ENCODE measurements around the gene ARSB.

The ARSB gene

GRCh38 chr5:78753093-78753531 is 232.0 kb downstream of the ARSB start:
- H3K36me3 Mint-ChIP-seq (ENCODE audit: insufficient read depth): no peaks in the 10 kb centered on the region
- no peak for ATAC-seq (replicated peaks)
- H3K27me3 Mint-ChIP-seq: peaks cover 5 to 40% of the 10 kb centered on the region in 2 donors
- DNase-seq: no peak
- no peaks in the 10 kb centered on the region for H3K4me1 Mint-ChIP-seq (ENCODE audit: low read depth in 2 of 2)
- H3K4me3 Mint-ChIP-seq: no peak overlapping the region
- no peak overlapping the region for H3K27ac Mint-ChIP-seq
- H3K9me3 Mint-ChIP-seq: no peaks in the 10 kb centered on the region

GRCh38 chr5:78751872-78752271 is 233.2 kb downstream of the ARSB start:
- H3K27me3 Mint-ChIP-seq: peaks cover 11 to 41% of the 10 kb centered on the region in 2 donors
- no peaks in the 10 kb centered on the region for H3K36me3 Mint-ChIP-seq (ENCODE audit: insufficient read depth)
- no peaks in the 10 kb centered on the region for H3K4me1 Mint-ChIP-seq (ENCODE audit: low read depth in 2 of 2)
- DNase-seq (no peak), ATAC-seq (replicated peaks) (no peak)
- no peak overlapping the region for H3K4me3 Mint-ChIP-seq
- no peaks in the 10 kb centered on the region for H3K9me3 Mint-ChIP-seq
- no peak overlapping the region for H3K27ac Mint-ChIP-seq

GRCh38 chr5:78750281-78750680 is 234.8 kb downstream of the ARSB start:
- no peaks in the 10 kb centered on the region for H3K9me3 Mint-ChIP-seq
- no peak overlapping the region for H3K4me3 Mint-ChIP-seq
- no peak for ATAC-seq (replicated peaks)
- no peak overlapping the region for H3K27ac Mint-ChIP-seq
- no peaks in the 10 kb centered on the region for H3K36me3 Mint-ChIP-seq (ENCODE audit: insufficient read depth)
- DNase-seq: no peak
- peaks cover 16 to 41% of the 10 kb centered on the region in 2 donors for H3K27me3 Mint-ChIP-seq
- no peaks in the 10 kb centered on the region for H3K4me1 Mint-ChIP-seq (ENCODE audit: low read depth in 2 of 2)

GRCh38 chr5:78747705-78748359 is 237.3 kb downstream of the ARSB start:
- Mint-ChIP-seq H3K9me3 (no peaks in the 10 kb centered on the region), H3K36me3 (ENCODE audit: insufficient read depth) (no peaks in the 10 kb centered on the region), H3K27ac (no peak overlapping the region), H3K4me3 (no peak overlapping the region), H3K27me3 (peaks cover 16 to 38% of the 10 kb centered on the region in 2 donors), H3K4me1 (ENCODE audit: low read depth in 2 of 2) (no peaks in the 10 kb centered on the region)
- DNase-seq (no peak), ATAC-seq (replicated peaks) (no peak)

GRCh38 chr5:78747055-78747454 is 238.1 kb downstream of the ARSB start:
- Mint-ChIP-seq H3K27ac (no peak overlapping the region), H3K4me3 (no peak overlapping the region), H3K9me3 (no peaks in the 10 kb centered on the region), H3K27me3 (peaks cover 16 to 34% of the 10 kb centered on the region in 2 donors), H3K4me1 (ENCODE audit: low read depth in 2 of 2) (no peaks in the 10 kb centered on the region), H3K36me3 (ENCODE audit: insufficient read depth) (no peaks in the 10 kb centered on the region)
- DNase-seq (no peak), ATAC-seq (replicated peaks) (no peak)

- Mint-ChIP-seq H3K27ac (no peak overlapping the region), H3K9me3 (no peaks in the 10 kb centered on the region), H3K4me3 (no peak overlapping the region), H3K36me3 (ENCODE audit: insufficient read depth) (no peaks in the 10 kb centered on the region), H3K27me3 (peaks cover 11 to 27% of the 10 kb centered on the region in 2 donors), H3K4me1 (ENCODE audit: low read depth in 2 of 2) (no peaks in the 10 kb centered on the region)
- no peak for ATAC-seq (replicated peaks)
- no peak for DNase-seq
Measured at GRCh38 chr5:78746021-78746770, 238.9 kb downstream of the ARSB start.

- Mint-ChIP-seq H3K9me3 (no peaks in the 10 kb centered on the region), H3K36me3 (ENCODE audit: insufficient read depth) (no peaks in the 10 kb centered on the region), H3K27me3 (peaks cover 10 to 25% of the 10 kb centered on the region in 2 donors), H3K27ac (no peak overlapping the region), H3K4me1 (ENCODE audit: low read depth in 2 of 2) (no peaks in the 10 kb centered on the region), H3K4me3 (no peak overlapping the region)
- DNase-seq: no peak
- ATAC-seq (replicated peaks): no peak
Measured at GRCh38 chr5:78744951-78745534, 240.1 kb downstream of the ARSB start.

- ATAC-seq (replicated peaks) (no peak), DNase-seq (no peak)
- no peaks in the 10 kb centered on the region for H3K9me3 Mint-ChIP-seq
- no peaks in the 10 kb centered on the region for H3K36me3 Mint-ChIP-seq (ENCODE audit: insufficient read depth)
- H3K4me1 Mint-ChIP-seq (ENCODE audit: low read depth in 2 of 2): no peaks in the 10 kb centered on the region
- H3K4me3 Mint-ChIP-seq: no peak overlapping the region
- no peak overlapping the region for H3K27ac Mint-ChIP-seq
- peaks cover 5 to 17% of the 10 kb centered on the region in 2 donors for H3K27me3 Mint-ChIP-seq
Measured at GRCh38 chr5:78741019-78741418, 244.1 kb downstream of the ARSB start.

- H3K9me3 Mint-ChIP-seq: no peaks in the 10 kb centered on the region
- H3K27me3 Mint-ChIP-seq: peaks cover 0 to 25% of the 10 kb centered on the region in 2 donors
- ATAC-seq (replicated peaks): no peak
- no peaks in the 10 kb centered on the region for H3K4me1 Mint-ChIP-seq (ENCODE audit: low read depth in 2 of 2)
- DNase-seq: no peak
- no peak overlapping the region for H3K27ac Mint-ChIP-seq
- H3K36me3 Mint-ChIP-seq (ENCODE audit: insufficient read depth): no peaks in the 10 kb centered on the region
- no peak overlapping the region for H3K4me3 Mint-ChIP-seq
Measured at GRCh38 chr5:78738693-78739300, 246.3 kb downstream of the ARSB start.

GRCh38 chr5:78738104-78738503 is 247.0 kb downstream of the ARSB start:
- ATAC-seq (replicated peaks) (no peak), DNase-seq (no peak)
- Mint-ChIP-seq H3K4me3 (no peak overlapping the region), H3K36me3 (ENCODE audit: insufficient read depth) (no peaks in the 10 kb centered on the region), H3K27ac (no peak overlapping the region), H3K9me3 (no peaks in the 10 kb centered on the region), H3K27me3 (peaks cover 0 to 19% of the 10 kb centered on the region in 2 donors), H3K4me1 (ENCODE audit: low read depth in 2 of 2) (no peaks in the 10 kb centered on the region)

GRCh38 chr5:78735834-78736463 is 249.2 kb downstream of the ARSB start:
- no peak for DNase-seq
- no peak for ATAC-seq (replicated peaks)
- Mint-ChIP-seq H3K27ac (no peak overlapping the region), H3K27me3 (peaks cover 0 to 23% of the 10 kb centered on the region in 2 donors), H3K4me1 (ENCODE audit: low read depth in 2 of 2) (no peaks in the 10 kb centered on the region), H3K36me3 (ENCODE audit: insufficient read depth) (no peaks in the 10 kb centered on the region), H3K4me3 (no peak overlapping the region), H3K9me3 (no peaks in the 10 kb centered on the region)

- Mint-ChIP-seq H3K27me3 (peaks cover 4 to 32% of the 10 kb centered on the region in 2 donors), H3K27ac (no peak overlapping the region), H3K36me3 (ENCODE audit: insufficient read depth) (no peaks in the 10 kb centered on the region), H3K4me3 (no peak overlapping the region), H3K4me1 (ENCODE audit: low read depth in 2 of 2) (no peaks in the 10 kb centered on the region), H3K9me3 (peaks cover 2 to 6% of the 10 kb centered on the region in 2 donors)
- DNase-seq: no peak
- no peak for ATAC-seq (replicated peaks)
Measured at GRCh38 chr5:78734950-78735349, 250.2 kb downstream of the ARSB start.

- no peak for DNase-seq
- Mint-ChIP-seq H3K9me3 (peaks cover 2 to 6% of the 10 kb centered on the region in 2 donors), H3K4me1 (ENCODE audit: low read depth in 2 of 2) (no peaks in the 10 kb centered on the region), H3K27me3 (peaks cover 4 to 28% of the 10 kb centered on the region in 2 donors), H3K4me3 (no peak overlapping the region), H3K36me3 (ENCODE audit: insufficient read depth) (no peaks in the 10 kb centered on the region), H3K27ac (no peak overlapping the region)
- ATAC-seq (replicated peaks): no peak
Measured at GRCh38 chr5:78734094-78734845, 250.8 kb downstream of the ARSB start.
